Astrocyte (in vitro differentiated cells and primary cell): ENCODE measurements around the gene NR4A3.

Source experiments
- EZH2 ChIP-seq: IDR thresholded peaks from 2 replicates; pipeline ENCODE4 v1.6.1; 2012; ENCODE audit warnings: mild to moderate bottlenecking, low read length, inconsistent platforms; ENCODE audit not compliant: insufficient read depth
- TF ChIP-seq, protein P1 (sequence below): IDR thresholded peaks from 2 replicates; pipeline ENCODE4 v1.5.1; 2011; ENCODE audit warnings: low read depth, mild to moderate bottlenecking, inconsistent platforms, low read length, moderate library complexity; ENCODE audit not compliant: insufficient read depth

DNA sequence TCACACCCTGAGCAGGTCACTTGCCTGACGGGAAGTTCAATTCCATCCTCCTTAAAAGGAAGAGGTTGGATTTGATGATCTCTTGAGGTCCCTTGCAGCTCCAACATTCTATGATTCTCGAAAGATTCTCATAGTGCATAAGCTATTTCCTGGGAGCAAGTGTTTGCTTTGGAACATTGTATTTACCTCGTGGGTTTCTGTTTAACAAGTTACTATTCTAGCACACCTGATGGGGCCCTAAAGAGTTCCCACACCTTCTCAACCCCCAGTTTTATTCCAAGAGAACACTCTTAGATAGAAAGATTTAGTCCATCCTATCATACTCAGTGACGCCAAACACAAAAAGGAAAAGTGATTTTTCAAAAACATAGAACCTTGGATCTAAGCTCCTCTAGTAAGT is 23.4 kb downstream of the NR4A3 start:
- TF ChIP-seq, protein P1, sequence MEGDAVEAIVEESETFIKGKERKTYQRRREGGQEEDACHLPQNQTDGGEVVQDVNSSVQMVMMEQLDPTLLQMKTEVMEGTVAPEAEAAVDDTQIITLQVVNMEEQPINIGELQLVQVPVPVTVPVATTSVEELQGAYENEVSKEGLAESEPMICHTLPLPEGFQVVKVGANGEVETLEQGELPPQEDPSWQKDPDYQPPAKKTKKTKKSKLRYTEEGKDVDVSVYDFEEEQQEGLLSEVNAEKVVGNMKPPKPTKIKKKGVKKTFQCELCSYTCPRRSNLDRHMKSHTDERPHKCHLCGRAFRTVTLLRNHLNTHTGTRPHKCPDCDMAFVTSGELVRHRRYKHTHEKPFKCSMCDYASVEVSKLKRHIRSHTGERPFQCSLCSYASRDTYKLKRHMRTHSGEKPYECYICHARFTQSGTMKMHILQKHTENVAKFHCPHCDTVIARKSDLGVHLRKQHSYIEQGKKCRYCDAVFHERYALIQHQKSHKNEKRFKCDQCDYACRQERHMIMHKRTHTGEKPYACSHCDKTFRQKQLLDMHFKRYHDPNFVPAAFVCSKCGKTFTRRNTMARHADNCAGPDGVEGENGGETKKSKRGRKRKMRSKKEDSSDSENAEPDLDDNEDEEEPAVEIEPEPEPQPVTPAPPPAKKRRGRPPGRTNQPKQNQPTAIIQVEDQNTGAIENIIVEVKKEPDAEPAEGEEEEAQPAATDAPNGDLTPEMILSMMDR: no peak
- no peak for TF ChIP-seq EZH2
